ENCODE results near the gene CHD5. TPM values are rescaled to one million over a fixed set of nuclear protein-coding genes. Genes with fewer than 3 reads are reported as not detected.

Gene CHD5
- total and polyA plus RNA-seq, 12 donors: 0.07 to 56.5 (median 2.1) TPM; not detected in 2

GRCh38 chr1:6103854-6104530 lies 76.1 kb downstream of the CHD5 start:
- DNase-seq: no peak
- Histone ChIP-seq H3K36me3 (replicated peaks in 1 of 2) (no peaks in the 10 kb centered on the region), H3K27me3 (peaks cover 6% of the 10 kb centered on the region), H3K9me3 (replicated peaks in 1 of 3) (no peaks in the 10 kb centered on the region), H3K4me1 (replicated peaks in 1 of 2) (no peaks in the 10 kb centered on the region), H3K4me3 (no peak overlapping the region), H3K27ac (no peak overlapping the region)
- intact Hi-C loops (cut with DNase I): no loop called here
- 62 to 74% (median 70%) methylated on average over 13 of the region's 13 CpGs; no CpG with 5 or more reads in 1 of the 4 donors for whole genome bisulfite sequencing, 4 donors
- TF ChIP-seq POLR2A (IDR thresholded peaks at IDR 0.05) (no peak), CTCF (IDR thresholded peaks at IDR 0.05) (no peak)

GRCh38 chr1:6103111-6103853 lies 76.8 kb downstream of the CHD5 start:
- no peak overlapping the region for H3K4me3 ChIP-seq
- intact Hi-C loops (cut with DNase I): no loop called here
- peaks cover 3% of the 10 kb centered on the region for H3K27me3 ChIP-seq
- H3K36me3 ChIP-seq (replicated peaks in 1 of 2): no peaks in the 10 kb centered on the region
- no peak for DNase-seq
- 62 to 73% (median 67%) methylated on average over 11 to 22 of the region's 22 CpGs for WGBS, 4 donors
- H3K4me1 ChIP-seq (replicated peaks in 1 of 2): no peaks in the 10 kb centered on the region
- H3K27ac ChIP-seq: no peak overlapping the region
- H3K9me3 ChIP-seq (replicated peaks in 1 of 3): no peaks in the 10 kb centered on the region
- no peak for TF ChIP-seq POLR2A (IDR thresholded peaks at IDR 0.05)
- no peak for TF ChIP-seq CTCF (IDR thresholded peaks at IDR 0.05)

DNA sequence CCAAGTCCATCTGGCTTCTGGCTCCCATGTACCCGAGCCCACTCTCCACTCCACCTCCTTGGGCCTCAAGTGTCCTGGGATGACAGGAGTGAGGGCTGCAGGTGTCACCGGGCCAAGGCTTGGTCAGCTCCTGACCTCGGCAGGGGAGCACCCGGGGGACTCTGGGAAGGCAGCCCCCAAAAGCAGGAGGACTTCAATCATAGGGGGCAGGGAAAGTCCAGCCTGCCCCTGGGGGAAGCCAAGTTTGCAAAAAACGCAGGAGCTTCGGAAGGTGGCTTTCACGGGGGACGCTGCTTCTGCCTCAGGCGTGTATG lies 77.6 kb downstream of the CHD5 start:
- Histone ChIP-seq H3K4me1 (replicated peaks in 1 of 2) (no peaks in the 10 kb centered on the region), H3K36me3 (replicated peaks in 1 of 2) (no peaks in the 10 kb centered on the region), H3K27me3 (peaks cover 3% of the 10 kb centered on the region), H3K9me3 (replicated peaks in 1 of 3) (no peaks in the 10 kb centered on the region), H3K27ac (no peak overlapping the region), H3K4me3 (no peak overlapping the region)
- 60 to 85% (median 79%) methylated on average over 7 to 9 of the region's 9 CpGs for WGBS, 4 donors
- TF ChIP-seq CTCF (IDR thresholded peaks at IDR 0.05): no peak
- no peak for TF ChIP-seq POLR2A (IDR thresholded peaks at IDR 0.05)
- intact Hi-C loops (cut with DNase I): no loop called here
- no peak for DNase-seq

GRCh38 chr1:6101826-6102531 lies 78.1 kb downstream of the CHD5 start:
- Histone ChIP-seq H3K9me3 (replicated peaks in 1 of 3) (no peaks in the 10 kb centered on the region), H3K27ac (no peak overlapping the region), H3K4me3 (no peak overlapping the region), H3K4me1 (replicated peaks in 1 of 2) (no peaks in the 10 kb centered on the region), H3K27me3 (peaks cover 3% of the 10 kb centered on the region), H3K36me3 (replicated peaks in 1 of 2) (no peaks in the 10 kb centered on the region)
- TF ChIP-seq CTCF (IDR thresholded peaks at IDR 0.05): no peak
- no peak for TF ChIP-seq POLR2A (IDR thresholded peaks at IDR 0.05)
- intact Hi-C loops (cut with DNase I): no loop called here
- DNase-seq: no peak
- 55 to 64% (median 61%) methylated on average over 15 to 25 of the region's 25 CpGs for WGBS, 4 donors

Measured in adrenal gland (tissue), 12 donors.